SK-N-SH (cell line): Measurements from ENCODE around the gene SPTLC1. TPM values are rescaled to one million over a fixed set of nuclear protein-coding genes. Genes with fewer than 3 reads are reported as not detected.

Experiments used
- CTCF ChIA-PET: fragments of 300-600, 350-600 bp; formaldehyde crosslinking; extraction: SDS; loops from one replicate; lab custom pipeline; 2021; lab: Yijun Ruan, JAX
- POLR2A ChIA-PET: fragments of 350-600 bp; sonication (Branson Sonifier 250); formaldehyde crosslinking; extraction: SDS; loops from one replicate; lab custom pipeline; 2020; ENCODE audit warnings: antibody characterized with exemption, inconsistent platforms; lab: Yijun Ruan, JAX
- DNase-seq: peaks from one replicate; pipeline ENCODE4 v3.0.0; 2012
- H2AFZ ChIP-seq: fragments of 200-600 bp; sonication (generic); 2 replicates; pipeline ENCODE4 v1.8.1; 2016; ENCODE audit warnings: antibody characterized with exemption, mild to moderate bottlenecking, low read depth
- H3F3A ChIP-seq: fragments of 200-600 bp; sonication (generic); replicated peaks from 2 replicates; pipeline ENCODE3; 2016; ENCODE audit warnings: antibody characterized with exemption, mild to moderate bottlenecking; ENCODE audit not compliant: insufficient read depth
- H3K27ac ChIP-seq, 2 experiments: fragments of 200-500 bp in 1 of 2; fragments of 200-600 bp in 1 of 2; sonication (Bioruptor generic) in 1 of 2; sonication (generic), shearing (Covaris generic) in 1 of 2; 2 replicates each; pipeline versions ENCODE4 v1.5.1 to v1.6.1; 2014 to 2016; ENCODE audit warnings: low read depth in 2 of 2, inconsistent platforms in 1 of 2, low read length in 1 of 2, mild to moderate bottlenecking in 1 of 2, mixed read lengths in 1 of 2
- H3K27me3 ChIP-seq: fragments of 200-600 bp; sonication (generic), shearing (Covaris generic); 2 replicates; pipeline ENCODE4 v1.6.1; 2016; ENCODE audit warnings: mixed run types; ENCODE audit not compliant: insufficient read depth
- H3K36me3 ChIP-seq, 2 experiments: fragments of 200-500 bp in 1 of 2; fragments of 200-600 bp in 1 of 2; sonication (Bioruptor generic) in 1 of 2; sonication (generic) in 1 of 2; replicated peaks in 1 of 2; 2 replicates each; pipeline versions ENCODE3 to v1.5.1; 2014 to 2016; ENCODE audit warnings: low read length in 1 of 2, mild to moderate bottlenecking in 1 of 2; ENCODE audit not compliant: insufficient read depth in 2 of 2, control insufficient read depth in 1 of 2
- H3K4me1 ChIP-seq, 2 experiments: fragments of 200-500 bp in 1 of 2; fragments of 200-600 bp in 1 of 2; sonication (Bioruptor generic) in 1 of 2; sonication (generic), shearing (Covaris generic) in 1 of 2; 2 replicates each; pipeline versions ENCODE4 v1.5.1 to v1.6.1; 2014 to 2016; ENCODE audit warnings: low read depth in 1 of 2, low read length in 1 of 2, mixed run types in 1 of 2; ENCODE audit not compliant: insufficient read depth in 2 of 2, control insufficient read depth in 1 of 2
- H3K4me2 ChIP-seq: fragments of 200-600 bp; sonication (generic), shearing (Covaris generic); 2 replicates; pipeline ENCODE4 v1.6.1; 2017; ENCODE audit warnings: mixed run types
- H3K4me3 ChIP-seq, 2 experiments: fragments of 200-500 bp in 1 of 2; fragments of 200-600 bp in 1 of 2; sonication (Bioruptor generic) in 1 of 2; sonication (generic), shearing (Covaris generic) in 1 of 2; 2 replicates each; pipeline versions ENCODE4 v1.5.1 to v1.8.1; 2014 to 2016; ENCODE audit warnings: low read depth in 2 of 2, inconsistent platforms in 1 of 2, low read length in 1 of 2, mild to moderate bottlenecking in 1 of 2, mixed read lengths in 1 of 2, moderate library complexity in 1 of 2
- H3K79me2 ChIP-seq: fragments of 200-600 bp; sonication (generic); 2 replicates; pipeline ENCODE4 v1.8.1; 2017; ENCODE audit warnings: mild to moderate bottlenecking; ENCODE audit not compliant: insufficient read depth
- H3K9ac ChIP-seq: fragments of 200-600 bp; sonication (generic); 2 replicates; pipeline ENCODE4 v1.6.1; 2017; ENCODE audit warnings: mixed run types
- H3K9me2 ChIP-seq: fragments of 200-600 bp; sonication (generic); 2 replicates; pipeline ENCODE4 v1.6.1; 2017; ENCODE audit warnings: mixed run types
- H3K9me3 ChIP-seq: fragments of 200-600 bp; sonication (generic); 2 replicates; pipeline ENCODE4 v1.6.1; 2017; ENCODE audit warnings: mixed run types, mild to moderate bottlenecking, moderate library complexity
- H4K20me1 ChIP-seq: fragments of 200-600 bp; sonication (generic); 2 replicates; pipeline ENCODE4 v1.6.1; 2017; ENCODE audit warnings: mild to moderate bottlenecking, mixed run types; ENCODE audit not compliant: insufficient read depth
- CHD2 ChIP-seq: fragments of 150-350 bp; IDR thresholded peaks from 2 replicates; pipeline ENCODE4 v1.6.1; 2018; ENCODE audit warnings: low read length; ENCODE audit not compliant: partially characterized antibody
- EZH2phosphoT487 ChIP-seq: fragments of 200-600 bp; sonication (generic); IDR thresholded peaks from 2 replicates; pipeline ENCODE4 v1.6.1; 2017; ENCODE audit warnings: low read depth, mixed run types, mild to moderate bottlenecking, antibody characterized with exemption, moderate library complexity, borderline replicate concordance
- FOSL2 ChIP-seq: IDR thresholded peaks from 2 replicates; pipeline ENCODE4 v1.4.0; 2012; ENCODE audit warnings: low read depth, mild to moderate bottlenecking, moderate library complexity, borderline replicate concordance
- FOXJ3 ChIP-seq: sonication (generic); formaldehyde crosslinking; IDR thresholded peaks from 2 replicates; pipeline ENCODE4 v1.5.1; 2020; ENCODE audit warnings: mild to moderate bottlenecking, missing genetic modification reagents
- GABPA ChIP-seq: IDR thresholded peaks from 2 replicates; pipeline ENCODE4 v1.4.0; 2012; ENCODE audit warnings: low read depth, mild to moderate bottlenecking
- MAX ChIP-seq: IDR thresholded peaks from 2 replicates; pipeline ENCODE4 v1.4.0; 2012; ENCODE audit warnings: low read depth
- MEF2A ChIP-seq: IDR thresholded peaks from 2 replicates; pipeline ENCODE4 v1.4.0; 2012; ENCODE audit warnings: low read depth, borderline replicate concordance
- MXI1 ChIP-seq: IDR thresholded peaks from 2 replicates; pipeline ENCODE4 v1.6.1; 2012; ENCODE audit warnings: mild to moderate bottlenecking, low read depth, low read length, improper control_type of control experiment
- NFIC ChIP-seq: IDR thresholded peaks from 2 replicates; pipeline ENCODE4 v1.4.0; 2012; ENCODE audit warnings: borderline replicate concordance
- PBX3 ChIP-seq: IDR thresholded peaks from 2 replicates; pipeline ENCODE4; 2012
- POLR2AphosphoS5 ChIP-seq: IDR thresholded peaks from 2 replicates; pipeline ENCODE4 v1.6.1; 2012; ENCODE audit warnings: low read depth, low read length
- RCOR1 ChIP-seq: fragments of 150-350 bp; IDR thresholded peaks from 2 replicates; pipeline ENCODE4 v1.6.1; 2017; ENCODE audit warnings: antibody characterized with exemption, low read length
- REST ChIP-seq: IDR thresholded peaks from 2 replicates; pipeline ENCODE4 v1.6.1; 2012; ENCODE audit warnings: mild to moderate bottlenecking, low read depth, low read length, moderate library complexity
- RXRA ChIP-seq: IDR thresholded peaks from 2 replicates; pipeline ENCODE4 v1.4.0; 2012; ENCODE audit warnings: low read depth, mild to moderate bottlenecking, borderline replicate concordance
- SIN3A ChIP-seq: IDR thresholded peaks from 2 replicates; pipeline ENCODE4 v1.6.1; 2012; ENCODE audit warnings: low read depth, mild to moderate bottlenecking, low read length, moderate library complexity, borderline replicate concordance
- SMC3 ChIP-seq: IDR thresholded peaks from 2 replicates; pipeline ENCODE4 v1.6.1; 2012; ENCODE audit warnings: low read depth, low read length, improper control_type of control experiment
- TAF1 ChIP-seq: IDR thresholded peaks from 2 replicates; pipeline ENCODE4 v1.6.1; 2012; ENCODE audit warnings: low read depth, mild to moderate bottlenecking, low read length, moderate library complexity, borderline replicate concordance
- TCF12 ChIP-seq: IDR thresholded peaks from 2 replicates; pipeline ENCODE4 v1.4.0; 2012
- USF1 ChIP-seq: IDR thresholded peaks from 2 replicates; pipeline ENCODE4 v1.4.0; 2012; ENCODE audit warnings: low read depth, borderline replicate concordance
- USF2 ChIP-seq: fragments of 150-350 bp; IDR thresholded peaks from 2 replicates; pipeline ENCODE4 v1.6.1; 2017; ENCODE audit warnings: antibody characterized with exemption, low read length, low read depth, borderline replicate concordance
- YY1 ChIP-seq: IDR thresholded peaks from 2 replicates; pipeline ENCODE4 v1.4.0; 2012; ENCODE audit warnings: low read depth, mild to moderate bottlenecking
- ZBTB33 ChIP-seq: IDR thresholded peaks from 2 replicates; pipeline ENCODE4 v1.4.0; 2012; ENCODE audit warnings: low read depth, borderline replicate concordance
- WGBS: methylation state at CpG from one replicate; pipeline ENCODE4 v1.1.6; 2017; ENCODE audit warnings: low lambda C conversion rate; 5-methylcytosine and 5-hydroxymethylcytosine counted together
- polyA plus RNA-seq, 3 experiments: library from polyadenylated mRNA; depleted of rRNA; stranded (reverse); fragments of >200 nt; gene quantifications; 2 replicates each; pipeline ENCODE4 v1.2.3, GENCODE V29; 2012

The SPTLC1 gene
- 53.9 and 62.0 TPM in 2 replicates for polyA plus RNA-seq (2012; rRNA removed)
- 61.8 and 63.3 TPM in 2 replicates for polyA plus RNA-seq (2012; cell fraction: cytosol; rRNA removed)
- 43.2 and 78.6 TPM in 2 replicates for polyA plus RNA-seq (2012; cell fraction: nucleus; rRNA removed)

GRCh38 chr9:92115071-92115858, at the start of gene SPTLC1:
TSS of gene SPTLC1 (minus strand) at chr9:92115413. CDS start at chr9:92115370, 43 bp downstream.
- no peaks in the 10 kb centered on the region for H3K9me3 ChIP-seq
- H3F3A ChIP-seq, result no peaks in the 10 kb centered on the region
- H3K9me2 ChIP-seq, result no peaks in the 10 kb centered on the region
- H3K36me3 ChIP-seq, result peaks cover 21 to 22% of the 10 kb centered on the region in 2 experiments
- peak within 1 kb of the TSS; percentile 65 to 71; a peak in 3 of 4 replicates for H3K27ac ChIP-seq
- H3K4me1 ChIP-seq, result peaks cover 4 to 5% of the 10 kb centered on the region in 2 experiments; a peak in 3 of 4 replicates
- peak within 1 kb of the TSS; percentile 93 for H2AFZ ChIP-seq
- peaks cover 49% of the 10 kb centered on the region for H3K79me2 ChIP-seq
- ChIA-PET CTCF (interaction anchor here (0.7 to 2.1 kb wide), 6 partner anchors 14 to 1200 kb away, joined by 3 to 9 read pairs (median 3); partner anchors contain the start of gene ROR2), POLR2A (interaction anchor here (0.6 kb wide), 3 partner anchors 49 to 691 kb away, joined by 3 read pairs; partner anchors contain the start of gene BICD2)
- peak within 1 kb of the TSS; percentile 72 to 77 for H3K4me3 ChIP-seq
- peak; percentile 95 for DNase-seq
- no peaks in the 10 kb centered on the region for H4K20me1 ChIP-seq
- H3K27me3 ChIP-seq, result no peaks in the 10 kb centered on the region
- 2% methylated on average over 33 of the region's 60 CpGs for WGBS
- peak within 1 kb of the TSS; percentile 86 for H3K9ac ChIP-seq
- H3K4me2 ChIP-seq, result peak within 1 kb of the TSS; percentile 88
- no peak for TF ChIP-seq EZH2phosphoT487
- TF ChIP-seq POLR2AphosphoS5, result peak; percentile 94
- peak; percentile 67 for TF ChIP-seq CHD2
- TF ChIP-seq REST, result no peak; the same call in 1 of the 2 replicates
- TF ChIP-seq RXRA, result no peak
- no peak for TF ChIP-seq MEF2A
- no peak for TF ChIP-seq PBX3
- no peak for TF ChIP-seq FOXJ3 (CRISPR knock-in tag)
- peak; percentile 87 for TF ChIP-seq GABPA
- TF ChIP-seq MXI1, result peak; percentile 84; the same call in 1 of the 2 replicates
- TF ChIP-seq FOSL2, result no peak
- TF ChIP-seq TAF1, result peak; percentile 88
- no peak for TF ChIP-seq ZBTB33
- no peak for TF ChIP-seq RCOR1
- peak; percentile 91 for TF ChIP-seq YY1
- no peak for TF ChIP-seq TCF12
- no peak for TF ChIP-seq SMC3
- TF ChIP-seq USF1, result peak; percentile 66; the same call in 1 of the 2 replicates
- TF ChIP-seq NFIC, result no peak
- TF ChIP-seq SIN3A, result no peak
- TF ChIP-seq MAX, result peak; percentile 48
- TF ChIP-seq USF2, result peak; percentile 33; the same call in 1 of the 2 replicates
